ENCODE measurements around the gene TTLL1.

TTLL1 gene

GRCh38 chr22:43050995-43051394 is 38.2 kb downstream of the TTLL1 start:
- Histone ChIP-seq H3K27me3 (ENCODE audit: insufficient read depth, low read depth) (no peaks in the 10 kb centered on the region), H2AFZ (ENCODE audit: low read depth) (no peak overlapping the region), H3K9ac (no peak overlapping the region), H3K4me3 (IDR thresholded peaks at IDR 0.05; ENCODE audit: insufficient read depth, low read depth, low read length) (no peak overlapping the region), H3K4me1 (ENCODE audit: low read depth, poor library complexity, severe bottlenecking) (no peaks in the 10 kb centered on the region), H4K20me1 (ENCODE audit: insufficient read depth) (no peaks in the 10 kb centered on the region), H3K79me2 (ENCODE audit: insufficient read depth, low read depth) (no peaks in the 10 kb centered on the region), H3K27ac (no peak overlapping the region), H3K36me3 (ENCODE audit: insufficient read depth) (no peaks in the 10 kb centered on the region), H3K4me2 (no peak overlapping the region)
- TF ChIP-seq CTCF (conservative IDR thresholded peaks at IDR 0.05; ENCODE audit: low read depth, low read length) = no peak

- Histone ChIP-seq H3K4me2 (no peak overlapping the region), H2AFZ (ENCODE audit: low read depth) (no peak overlapping the region), H3K27ac (no peak overlapping the region), H3K4me1 (ENCODE audit: low read depth, poor library complexity, severe bottlenecking) (no peaks in the 10 kb centered on the region), H3K4me3 (IDR thresholded peaks at IDR 0.05; ENCODE audit: insufficient read depth, low read depth, low read length) (no peak overlapping the region), H4K20me1 (ENCODE audit: insufficient read depth) (no peaks in the 10 kb centered on the region), H3K36me3 (ENCODE audit: insufficient read depth) (no peaks in the 10 kb centered on the region), H3K9ac (no peak overlapping the region), H3K79me2 (ENCODE audit: insufficient read depth, low read depth) (no peaks in the 10 kb centered on the region), H3K27me3 (ENCODE audit: insufficient read depth, low read depth) (no peaks in the 10 kb centered on the region)
- TF ChIP-seq CTCF (conservative IDR thresholded peaks at IDR 0.05; ENCODE audit: low read depth, low read length) = no peak
Measured at GRCh38 chr22:43047605-43048004, 41.6 kb downstream of the TTLL1 start.

- TF ChIP-seq CTCF (conservative IDR thresholded peaks at IDR 0.05; ENCODE audit: low read depth, low read length) = no peak
- Histone ChIP-seq H3K27me3 (ENCODE audit: insufficient read depth, low read depth) (no peaks in the 10 kb centered on the region), H4K20me1 (ENCODE audit: insufficient read depth) (no peaks in the 10 kb centered on the region), H2AFZ (ENCODE audit: low read depth) (no peak overlapping the region), H3K4me2 (no peak overlapping the region), H3K27ac (no peak overlapping the region), H3K9ac (no peak overlapping the region), H3K4me3 (IDR thresholded peaks at IDR 0.05; ENCODE audit: insufficient read depth, low read depth, low read length) (no peak overlapping the region), H3K79me2 (ENCODE audit: insufficient read depth, low read depth) (no peaks in the 10 kb centered on the region), H3K4me1 (ENCODE audit: low read depth, poor library complexity, severe bottlenecking) (no peaks in the 10 kb centered on the region), H3K36me3 (ENCODE audit: insufficient read depth) (no peaks in the 10 kb centered on the region)
Measured at GRCh38 chr22:43044290-43044712, 44.9 kb downstream of the TTLL1 start.

- H3K9ac ChIP-seq = no peak overlapping the region
- no peak for TF ChIP-seq CTCF (conservative IDR thresholded peaks at IDR 0.05; ENCODE audit: low read depth, low read length)
- H3K36me3 ChIP-seq (ENCODE audit: insufficient read depth) = no peaks in the 10 kb centered on the region
- no peaks in the 10 kb centered on the region for H3K4me1 ChIP-seq (ENCODE audit: low read depth, poor library complexity, severe bottlenecking)
- no peak overlapping the region for H3K4me3 ChIP-seq (IDR thresholded peaks at IDR 0.05; ENCODE audit: insufficient read depth, low read depth, low read length)
- no peaks in the 10 kb centered on the region for H3K79me2 ChIP-seq (ENCODE audit: insufficient read depth, low read depth)
- no peaks in the 10 kb centered on the region for H4K20me1 ChIP-seq (ENCODE audit: insufficient read depth)
- no peak overlapping the region for H2AFZ ChIP-seq (ENCODE audit: low read depth)
- no peaks in the 10 kb centered on the region for H3K27me3 ChIP-seq (ENCODE audit: insufficient read depth, low read depth)
- H3K4me2 ChIP-seq = no peak overlapping the region
- no peak overlapping the region for H3K27ac ChIP-seq
Measured at GRCh38 chr22:43042101-43042780, 47.0 kb downstream of the TTLL1 start.

Measured in KMS-11 (cell line).